Type B pancreatic cell (in vitro differentiated cells): Measurements from ENCODE around the gene NCOR2. TPM values are rescaled to one million over a fixed set of nuclear protein-coding genes. Genes with fewer than 3 reads are reported as not detected.
A peak's percentile ranks its signal among the peaks of the same experiment; 100 is the strongest.

Experiments
- DNase-seq: peaks from one replicate; pipeline ENCODE4 v3.0.0; 2021; ENCODE audit warnings: mixed read lengths; ENCODE audit not compliant: unreplicated experiment; ENCODE audit errors: extremely low spot score
- H3K27ac Mint-ChIP-seq: 2 replicates; pipeline ENCODE4 v1.8.0; 2021; ENCODE audit warnings: mild to moderate bottlenecking, mixed read lengths
- H3K27me3 Mint-ChIP-seq: 2 replicates; pipeline ENCODE4 v1.8.0; 2021; ENCODE audit warnings: mixed read lengths
- H3K36me3 Mint-ChIP-seq: 2 replicates; pipeline ENCODE4 v1.8.0; 2021; ENCODE audit warnings: mixed read lengths
- H3K4me1 Mint-ChIP-seq: one replicate; pipeline ENCODE4 v1.8.0; 2021; ENCODE audit warnings: mixed read lengths; ENCODE audit not compliant: unreplicated experiment
- H3K4me3 Mint-ChIP-seq: 2 replicates; pipeline ENCODE4 v1.8.0; 2021; ENCODE audit warnings: mild to moderate bottlenecking, mixed read lengths
- H3K9me3 Mint-ChIP-seq: 2 replicates; pipeline ENCODE4 v1.8.0; 2021; ENCODE audit warnings: mixed read lengths
- CTCF ChIP-seq: fragments of 200-600 bp; sonication (generic); conservative IDR thresholded peaks from 2 replicates; pipeline ENCODE4 v1.5.0; 2021; ENCODE audit warnings: antibody characterized with exemption, mild to moderate bottlenecking
- total RNA-seq: library from RNA; stranded (reverse); gene quantifications from 2 replicates; pipeline ENCODE4 v1.2.1, GENCODE V29; 2021; ENCODE audit warnings: low replicate concordance

The NCOR2 gene
- total RNA-seq, 1 donor from 2014 or later, result 219 TPM

GRCh38 chr12:124556074-124556466 is 11.3 kb downstream of the NCOR2 start:
- DNase-seq, result no peak
- no peak overlapping the region for H3K4me3 Mint-ChIP-seq
- H3K36me3 Mint-ChIP-seq, result peaks cover 4% of the 10 kb centered on the region
- no peak for TF ChIP-seq CTCF
- no peak overlapping the region for H3K27ac Mint-ChIP-seq
- peaks cover 59% of the 10 kb centered on the region for H3K4me1 Mint-ChIP-seq
- H3K9me3 Mint-ChIP-seq, result no peaks in the 10 kb centered on the region
- no peaks in the 10 kb centered on the region for H3K27me3 Mint-ChIP-seq

GRCh38 chr12:124555168-124556073 is 12.0 kb downstream of the NCOR2 start:
- no peak for TF ChIP-seq CTCF
- Mint-ChIP-seq H3K27ac (no peak overlapping the region), H3K27me3 (no peaks in the 10 kb centered on the region), H3K36me3 (peaks cover 4% of the 10 kb centered on the region), H3K4me1 (peaks cover 59% of the 10 kb centered on the region), H3K9me3 (no peaks in the 10 kb centered on the region), H3K4me3 (no peak overlapping the region)
- DNase-seq, result no peak

GRCh38 chr12:124554429-124555029 is 12.9 kb downstream of the NCOR2 start:
- H3K4me3 Mint-ChIP-seq, result no peak overlapping the region
- no peaks in the 10 kb centered on the region for H3K9me3 Mint-ChIP-seq
- H3K36me3 Mint-ChIP-seq, result peaks cover 3% of the 10 kb centered on the region
- no peak overlapping the region for H3K27ac Mint-ChIP-seq
- DNase-seq, result no peak
- H3K27me3 Mint-ChIP-seq, result no peaks in the 10 kb centered on the region
- TF ChIP-seq CTCF, result no peak
- H3K4me1 Mint-ChIP-seq, result peaks cover 65% of the 10 kb centered on the region

- Mint-ChIP-seq H3K27ac (peak overlapping the region; percentile 10), H3K36me3 (no peaks in the 10 kb centered on the region), H3K27me3 (no peaks in the 10 kb centered on the region), H3K4me3 (no peak overlapping the region), H3K4me1 (peaks cover 60% of the 10 kb centered on the region), H3K9me3 (no peaks in the 10 kb centered on the region)
- no peak for DNase-seq
- no peak for TF ChIP-seq CTCF
Observed at GRCh38 chr12:124553862-124554428, 13.5 kb downstream of the NCOR2 start.

GRCh38 chr12:124551268-124552144 is 15.9 kb downstream of the NCOR2 start:
- no peaks in the 10 kb centered on the region for H3K36me3 Mint-ChIP-seq
- no peaks in the 10 kb centered on the region for H3K27me3 Mint-ChIP-seq
- peak overlapping the region; percentile 86 for H3K4me3 Mint-ChIP-seq
- H3K9me3 Mint-ChIP-seq, result no peaks in the 10 kb centered on the region
- peak overlapping the region; percentile 94 for H3K27ac Mint-ChIP-seq
- no peak for TF ChIP-seq CTCF
- DNase-seq, result peak; percentile 70
- peaks cover 60% of the 10 kb centered on the region for H3K4me1 Mint-ChIP-seq
